HCT116 (cell line): ENCODE data around the gene MROH8. TPM values are rescaled to one million over a fixed set of nuclear protein-coding genes. Genes with fewer than 3 reads are reported as not detected.

Experiments used
- ATAC-seq: fragments of 200-7000 bp; cut with Tn5 transposase; 2 replicates; pipeline ENCODE4 v1.9.1; 2020; ENCODE audit warnings: mild to moderate bottlenecking, moderate library complexity
- BruUV-seq: library from RNA; stranded (reverse); fragments of 400-500 nt; replicated peaks from 2 replicates; lab custom pipeline; 2021; lab: Mats Ljungman, UMichigan
- CTCF ChIA-PET: fragments of 300-600 bp; sonication (Branson Sonifier 250); formaldehyde crosslinking; loops from one replicate; lab custom pipeline; 2021; ENCODE audit warnings: antibody characterized with exemption; lab: Charles Lee
- POLR2A ChIA-PET: fragments of 300-600, 350-600 bp; sonication (Branson Sonifier 250); formaldehyde crosslinking; loops from one replicate; lab custom pipeline; 2021; ENCODE audit warnings: antibody characterized with exemption; lab: Charles Lee
- RAD21 ChIA-PET, 2 experiments: fragments of 300-600 bp; sonication (Branson Sonifier 250); formaldehyde crosslinking; loops; one replicate each; lab custom pipeline; 2023; ENCODE audit warnings: low total read pairs in 2 of 2; ENCODE audit not compliant: uncharacterized antibody in 2 of 2, unreplicated experiment in 2 of 2, low non-redundant PET in 1 of 2; lab: Charles Lee
- DNase-seq: peaks from one replicate; pipeline ENCODE4 v3.0.0-alpha.2; 2010; ENCODE audit warnings: low read depth, low spot score
- H2AFZ ChIP-seq: fragments of 200-600 bp; shearing (Covaris generic), sonication (generic); 2 replicates; pipeline ENCODE4 v1.6.1; 2017; ENCODE audit warnings: low read depth, mixed run types, mixed read lengths, antibody characterized with exemption, low read length; ENCODE audit not compliant: poor library complexity, severe bottlenecking
- H3K27ac ChIP-seq: 2 replicates; pipeline ENCODE4 v1.5.1; 2012; ENCODE audit warnings: low read depth, low read length
- H3K27me3 ChIP-seq: fragments of 200-600 bp; sonication (generic); 2 replicates; pipeline ENCODE4 v1.6.1; 2016; ENCODE audit warnings: mixed run types, low read length, mixed read lengths; ENCODE audit not compliant: insufficient read depth
- H3K36me3 ChIP-seq, 2 experiments: fragments of 200-500 bp in 1 of 2; fragments of 200-600 bp in 1 of 2; sonication (Bioruptor generic) in 1 of 2; sonication (generic) in 1 of 2; 2 replicates each; pipeline versions ENCODE4 v1.5.1 to v1.6.1; 2014 to 2016; ENCODE audit warnings: low read length in 2 of 2, inconsistent platforms in 1 of 2, mixed read lengths in 1 of 2, mixed run types in 1 of 2; ENCODE audit not compliant: insufficient read depth in 2 of 2, control insufficient read depth in 1 of 2
- H3K4me1 ChIP-seq, 2 experiments: fragments of 200-600 bp in 1 of 2; sonication (generic) in 1 of 2; 2 replicates each; pipeline versions ENCODE4 v1.5.1 to v1.6.1; 2012 to 2017; ENCODE audit warnings: low read length in 2 of 2, inconsistent platforms in 1 of 2, mild to moderate bottlenecking in 1 of 2, mixed read lengths in 1 of 2, mixed run types in 1 of 2, moderate library complexity in 1 of 2; ENCODE audit not compliant: insufficient read depth in 2 of 2, control insufficient read depth in 1 of 2
- H3K4me2 ChIP-seq: fragments of 200-600 bp; sonication (generic); 2 replicates; pipeline ENCODE4 v1.6.1; 2017; ENCODE audit warnings: mixed run types, low read length, mixed read lengths
- H3K4me3 ChIP-seq, 2 experiments: fragments of 200-600 bp in 1 of 2; sonication (generic) in 1 of 2; replicated peaks in 1 of 2; 2 replicates each; pipeline ENCODE4 v1.5.1; 2011 to 2016; ENCODE audit warnings: low read length in 2 of 2, control low read depth in 1 of 2, low read depth in 1 of 2, mild to moderate bottlenecking in 1 of 2, mixed read lengths in 1 of 2, mixed run types in 1 of 2
- H3K79me2 ChIP-seq: fragments of 200-600 bp; sonication (generic); 2 replicates; pipeline ENCODE4 v1.6.1; 2017; ENCODE audit warnings: mild to moderate bottlenecking, mixed run types, low read length, moderate library complexity, mixed read lengths; ENCODE audit not compliant: insufficient read depth
- H3K9ac ChIP-seq: fragments of 200-600 bp; sonication (generic); 2 replicates; pipeline ENCODE4 v1.6.1; 2016; ENCODE audit warnings: low read length, mixed read lengths
- H3K9me2 ChIP-seq: fragments of 200-600 bp; sonication (generic), shearing (Covaris generic); 2 replicates; pipeline ENCODE4 v1.6.1; 2017; ENCODE audit warnings: mixed run types, mild to moderate bottlenecking, moderate library complexity; ENCODE audit not compliant: insufficient read depth
- H3K9me3 ChIP-seq, 2 experiments: fragments of 200-500 bp in 1 of 2; fragments of 200-600 bp in 1 of 2; sonication (Bioruptor generic) in 1 of 2; sonication (generic) in 1 of 2; 2 replicates each; pipeline ENCODE4 v1.6.1; 2014 to 2017; ENCODE audit warnings: low read length in 2 of 2, mixed read lengths in 2 of 2, inconsistent platforms in 1 of 2, low read depth in 1 of 2, mild to moderate bottlenecking in 1 of 2, mixed run types in 1 of 2, moderate library complexity in 1 of 2; ENCODE audit not compliant: control insufficient read depth in 1 of 2, insufficient read depth in 1 of 2
- H4K20me1 ChIP-seq: fragments of 200-600 bp; sonication (generic), shearing (Covaris generic); 2 replicates; pipeline ENCODE4 v1.6.1; 2017; ENCODE audit warnings: mixed run types, mild to moderate bottlenecking, moderate library complexity; ENCODE audit not compliant: insufficient read depth
- ATF3 ChIP-seq: IDR thresholded peaks from 2 replicates; pipeline ENCODE4 v1.6.1; 2012
- CBX3 ChIP-seq: IDR thresholded peaks from 2 replicates; pipeline ENCODE4 v1.6.1; 2012; ENCODE audit warnings: low read depth
- CEBPB ChIP-seq: IDR thresholded peaks from 2 replicates; pipeline ENCODE4 v1.6.1; 2012; ENCODE audit warnings: low read depth
- CTCF ChIP-seq, 3 experiments: fragments of 200-600 bp in 1 of 3; sonication (generic) in 1 of 3; IDR thresholded peaks in 2 of 3; conservative IDR thresholded peaks in 1 of 3; 2 replicates each; pipeline ENCODE4 v1.5.1; 2012 to 2017; ENCODE audit warnings: low read depth in 2 of 3, low read length in 2 of 3, antibody characterized with exemption in 1 of 3, borderline replicate concordance in 1 of 3, control low read depth in 1 of 3, mild to moderate bottlenecking in 1 of 3, mixed read lengths in 1 of 3, mixed run types in 1 of 3, moderate library complexity in 1 of 3; ENCODE audit not compliant: insufficient read depth in 1 of 3
- EGR1 ChIP-seq: IDR thresholded peaks from 2 replicates; pipeline ENCODE4 v1.6.1; 2012; ENCODE audit warnings: low read depth
- ELF1 ChIP-seq: IDR thresholded peaks from 2 replicates; pipeline ENCODE4 v1.6.1; 2012; ENCODE audit warnings: low read depth, borderline replicate concordance
- EZH2 ChIP-seq: fragments of 200-600 bp; sonication (generic); IDR thresholded peaks from 2 replicates; pipeline ENCODE4 v1.6.1; 2017; ENCODE audit warnings: antibody characterized with exemption, mixed run types
- EZH2phosphoT487 ChIP-seq: fragments of 200-600 bp; IDR thresholded peaks from 2 replicates; pipeline ENCODE4 v1.6.1; 2018; ENCODE audit warnings: antibody characterized with exemption, borderline replicate concordance
- FOSL1 ChIP-seq: IDR thresholded peaks from 2 replicates; pipeline ENCODE4 v1.6.1; 2012; ENCODE audit warnings: low read depth
- JUND ChIP-seq: IDR thresholded peaks from 2 replicates; pipeline ENCODE4 v1.6.1; 2012
- MAX ChIP-seq: IDR thresholded peaks from 2 replicates; pipeline ENCODE4 v1.6.1; 2012
- POLR2A ChIP-seq: IDR thresholded peaks from 2 replicates; pipeline ENCODE4 v1.7.0; 2011; ENCODE audit warnings: borderline replicate concordance; ENCODE audit not compliant: insufficient read depth, insufficient read length; ENCODE audit errors: extremely low read depth
- POLR2AphosphoS5 ChIP-seq: IDR thresholded peaks from 2 replicates; pipeline ENCODE4 v1.6.1; 2011; ENCODE audit warnings: mild to moderate bottlenecking, low read depth, low read length, moderate library complexity
- RAD21 ChIP-seq: IDR thresholded peaks from 2 replicates; pipeline ENCODE4 v1.6.1; 2012; ENCODE audit warnings: low read depth, mild to moderate bottlenecking
- SIN3A ChIP-seq: IDR thresholded peaks from 2 replicates; pipeline ENCODE4 v1.6.1; 2012; ENCODE audit warnings: low read depth
- SP1 ChIP-seq: IDR thresholded peaks from 2 replicates; pipeline ENCODE4 v1.6.1; 2012; ENCODE audit warnings: low read depth
- SRF ChIP-seq: IDR thresholded peaks from 2 replicates; pipeline ENCODE4 v1.6.1; 2012; ENCODE audit warnings: low read depth
- YY1 ChIP-seq: IDR thresholded peaks from 2 replicates; pipeline ENCODE4 v1.6.1; 2011; ENCODE audit warnings: low read length, low read depth, moderate library complexity, mild to moderate bottlenecking; ENCODE audit not compliant: insufficient replicate concordance; ENCODE audit errors: extremely low read depth
- ZFX ChIP-seq: fragments of 450-650 bp; IDR thresholded peaks from 2 replicates; pipeline ENCODE4 v1.6.1; 2017
- ZNF274 ChIP-seq: fragments of 200-500 bp; sonication (Bioruptor generic); IDR thresholded peaks from 2 replicates; pipeline ENCODE4 v1.6.1; 2014; ENCODE audit warnings: mild to moderate bottlenecking, low read depth, low read length, inconsistent platforms
- intact Hi-C: fragments of 100-400 bp; cut with micrococcal nuclease; formaldehyde crosslinking; loops from 2 replicates; pipeline ENCODE4 v1.10.0; 2022
- total RNA-seq: library from RNA; stranded (reverse); gene quantifications from one replicate; pipeline ENCODE4 v1.2.1, GENCODE V29; 2021; ENCODE audit not compliant: unreplicated experiment
- TF ChIP-seq, protein P1 (sequence below): IDR thresholded peaks from 2 replicates; pipeline ENCODE4 v1.6.1; 2012; ENCODE audit warnings: low read depth

Gene MROH8
- total RNA-seq, 1 experiment from 2014 or later: 0.79 TPM

GRCh38 chr20:37095599-37096414 lies 83.5 kb downstream of the MROH8 start, which contains the start of gene RBL1:
RBL1 (minus strand) TSS chr20:37095997; CDS start chr20:37095928, 69 bp downstream.
- no peaks in the 10 kb centered on the region for H3K36me3 ChIP-seq
- CTCF ChIA-PET: no interaction called here
- POLR2A ChIA-PET: interaction anchor here (1.4 to 1.6 kb wide), 2 partner anchors 12 to 83 kb away, joined by 5 read pairs; partner anchors contain the start of genes MROH8 and RPN2
- H4K20me1 ChIP-seq: no peaks in the 10 kb centered on the region
- no peaks in the 10 kb centered on the region for H3K27me3 ChIP-seq
- no peaks in the 10 kb centered on the region for H3K9me3 ChIP-seq
- intact Hi-C loops: no loop called here
- peak within 1 kb of the TSS; percentile 84 for H3K9ac ChIP-seq
- H3K4me1 ChIP-seq: peaks cover 14 to 20% of the 10 kb centered on the region in 2 experiments
- peaks cover 46% of the 10 kb centered on the region for H3K79me2 ChIP-seq
- no peaks in the 10 kb centered on the region for H3K9me2 ChIP-seq
- ATAC-seq (peak; percentile 87), DNase-seq (peak; percentile 85)
- peak within 1 kb of the TSS; percentile 74 to 91 for H3K4me3 ChIP-seq
- TSS peak; percentile 66 for BruUV-seq
- H2AFZ ChIP-seq: peak within 1 kb of the TSS; percentile 95
- H3K4me2 ChIP-seq: peak within 1 kb of the TSS; percentile 80
- RAD21 ChIA-PET: no interaction called here
- peak within 1 kb of the TSS; percentile 74 for H3K27ac ChIP-seq
- TF ChIP-seq YY1 (peak; percentile 70), SRF (no peak), CBX3 (peak; percentile 68; the same call in 1 of the 2 replicates), SP1 (peak; percentile 42; the same call in 1 of the 2 replicates), ATF3 (no peak), CEBPB (peak; percentile 48), EZH2phosphoT487 (no peak), JUND (0 out of 2 replicates have a peak, but pooled peaks have one; percentile 22), RAD21 (no peak), SIN3A (peak; percentile 75), EZH2 (no peak), POLR2AphosphoS5 (peak; percentile 75), MAX (peak; percentile 78; the same call in 1 of the 2 replicates), ZFX (peak; percentile 52; the same call in 1 of the 2 replicates), ZNF274 (no peak), POLR2A (peak; percentile 52), CTCF (IDR thresholded peaks at IDR 0.05 in 2 of 3, conservative IDR thresholded peaks at IDR 0.05 in 1 of 3; ENCODE audit: borderline replicate concordance in 1 of 3, insufficient read depth in 1 of 3, low read depth in 2 of 3, low read length in 2 of 3) (peak in 1 of 3 experiments; percentile 46; a peak in 2 of 6 replicates), ELF1 (peak; percentile 86), FOSL1 (no peak), EGR1 (no peak)
- TF ChIP-seq, protein P1, sequence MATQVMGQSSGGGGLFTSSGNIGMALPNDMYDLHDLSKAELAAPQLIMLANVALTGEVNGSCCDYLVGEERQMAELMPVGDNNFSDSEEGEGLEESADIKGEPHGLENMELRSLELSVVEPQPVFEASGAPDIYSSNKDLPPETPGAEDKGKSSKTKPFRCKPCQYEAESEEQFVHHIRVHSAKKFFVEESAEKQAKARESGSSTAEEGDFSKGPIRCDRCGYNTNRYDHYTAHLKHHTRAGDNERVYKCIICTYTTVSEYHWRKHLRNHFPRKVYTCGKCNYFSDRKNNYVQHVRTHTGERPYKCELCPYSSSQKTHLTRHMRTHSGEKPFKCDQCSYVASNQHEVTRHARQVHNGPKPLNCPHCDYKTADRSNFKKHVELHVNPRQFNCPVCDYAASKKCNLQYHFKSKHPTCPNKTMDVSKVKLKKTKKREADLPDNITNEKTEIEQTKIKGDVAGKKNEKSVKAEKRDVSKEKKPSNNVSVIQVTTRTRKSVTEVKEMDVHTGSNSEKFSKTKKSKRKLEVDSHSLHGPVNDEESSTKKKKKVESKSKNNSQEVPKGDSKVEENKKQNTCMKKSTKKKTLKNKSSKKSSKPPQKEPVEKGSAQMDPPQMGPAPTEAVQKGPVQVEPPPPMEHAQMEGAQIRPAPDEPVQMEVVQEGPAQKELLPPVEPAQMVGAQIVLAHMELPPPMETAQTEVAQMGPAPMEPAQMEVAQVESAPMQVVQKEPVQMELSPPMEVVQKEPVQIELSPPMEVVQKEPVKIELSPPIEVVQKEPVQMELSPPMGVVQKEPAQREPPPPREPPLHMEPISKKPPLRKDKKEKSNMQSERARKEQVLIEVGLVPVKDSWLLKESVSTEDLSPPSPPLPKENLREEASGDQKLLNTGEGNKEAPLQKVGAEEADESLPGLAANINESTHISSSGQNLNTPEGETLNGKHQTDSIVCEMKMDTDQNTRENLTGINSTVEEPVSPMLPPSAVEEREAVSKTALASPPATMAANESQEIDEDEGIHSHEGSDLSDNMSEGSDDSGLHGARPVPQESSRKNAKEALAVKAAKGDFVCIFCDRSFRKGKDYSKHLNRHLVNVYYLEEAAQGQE: no peak
